Measurements from ENCODE around the gene CYB561. TPM values are rescaled to one million over a fixed set of nuclear protein-coding genes. Genes with fewer than 3 reads are reported as not detected.
A peak's percentile ranks its signal among the peaks of the same experiment; 100 is the strongest.

CYB561 gene
- polyA plus RNA-seq (2013, experiment 1 of 2): 14.4 TPM
- 15.1 TPM for polyA plus RNA-seq (2013, experiment 2 of 2)

GRCh38 chr17:63445954-63446752, at the start of gene CYB561:
TSS of gene CYB561 (minus strand) at chr17:63446306. CDS start at chr17:63437547, 8,759 bp downstream.
- Histone ChIP-seq H3K9ac (ENCODE audit: low read length) (peak within 1 kb of the TSS; percentile 91), H2AFZ (ENCODE audit: low read depth, low read length) (peak within 1 kb of the TSS; percentile 76), H3K14ac (ENCODE audit: low read length in 2 of 2) (peak within 1 kb of the TSS in 1 of 2 experiments; percentile 28), H4K8ac (ENCODE audit: low read length) (peak within 1 kb of the TSS; percentile 92), H3K4me2 (ENCODE audit: low read length, poor library complexity, severe bottlenecking) (peak within 1 kb of the TSS; percentile 80), H2AK5ac (ENCODE audit: low read length, severe bottlenecking) (no peak within 1 kb of the TSS), H2BK120ac (ENCODE audit: low read depth, low read length) (peak within 1 kb of the TSS; percentile 51), H3K79me1 (replicated peaks; ENCODE audit: low read length, poor library complexity, severe bottlenecking) (peaks cover 2% of the 10 kb centered on the region), H2BK15ac (ENCODE audit: low read depth, poor library complexity, severe bottlenecking) (peak within 1 kb of the TSS; percentile 73), H2BK12ac (ENCODE audit: low read length in 2 of 2) (peak within 1 kb of the TSS in 1 of 2 experiments; percentile 77), H3K27ac (ENCODE audit: low read length, poor library complexity, severe bottlenecking) (no peak within 1 kb of the TSS), H3K4me1 (ENCODE audit: control insufficient read depth, insufficient read depth, low read depth, low read length) (peaks cover 18% of the 10 kb centered on the region), H2BK5ac (ENCODE audit: low read depth, low read length, poor library complexity, severe bottlenecking) (no peak within 1 kb of the TSS), H3K18ac (ENCODE audit: low read depth in 1 of 2, low read length in 2 of 2) (peak within 1 kb of the TSS; percentile 81 to 83), H3K23ac (ENCODE audit: low read length in 2 of 2) (peak within 1 kb of the TSS in 1 of 2 experiments; percentile 11), H4K91ac (ENCODE audit: low read length) (peak within 1 kb of the TSS; percentile 93), H3K27me3 (ENCODE audit: control insufficient read depth in 1 of 2, insufficient read depth in 1 of 2, low read length in 2 of 2) (no peaks in the 10 kb centered on the region), H3K36me3 (ENCODE audit: control insufficient read depth in 1 of 2, insufficient read depth in 2 of 2, low read depth in 1 of 2, low read length in 2 of 2) (no peaks in the 10 kb centered on the region), H3K4me3 (ENCODE audit: insufficient read depth in 1 of 2, low read depth in 1 of 2, low read length in 2 of 2) (peak within 1 kb of the TSS; percentile 57 to 82), H3K4ac (ENCODE audit: low read depth in 1 of 2, low read length in 2 of 2) (peak within 1 kb of the TSS; percentile 42 to 54), H3K9me3 (ENCODE audit: control insufficient read depth, low read length) (no peaks in the 10 kb centered on the region)
- 4% methylated on average over 60 of the region's 99 CpGs for WGBS
- peak; percentile 57 for DNase-seq

- Histone ChIP-seq H3K4ac (ENCODE audit: low read depth in 1 of 2, low read length in 2 of 2) (no peak overlapping the region), H3K27ac (ENCODE audit: low read length, poor library complexity, severe bottlenecking) (no peak overlapping the region), H2BK120ac (ENCODE audit: low read depth, low read length) (no peak overlapping the region), H3K23ac (ENCODE audit: low read length in 2 of 2) (no peak overlapping the region), H3K4me3 (ENCODE audit: insufficient read depth in 1 of 2, low read depth in 1 of 2, low read length in 2 of 2) (no peak overlapping the region), H4K91ac (ENCODE audit: low read length) (no peak overlapping the region), H3K79me1 (replicated peaks; ENCODE audit: low read length, poor library complexity, severe bottlenecking) (no peaks in the 10 kb centered on the region), H3K18ac (ENCODE audit: low read depth in 1 of 2, low read length in 2 of 2) (no peak overlapping the region), H2BK12ac (ENCODE audit: low read length in 2 of 2) (peak overlapping the region in 1 of 2 experiments; percentile 1), H3K4me2 (ENCODE audit: low read length, poor library complexity, severe bottlenecking) (no peak overlapping the region), H2AK5ac (ENCODE audit: low read length, severe bottlenecking) (peak overlapping the region; percentile 66), H3K27me3 (ENCODE audit: control insufficient read depth in 1 of 2, insufficient read depth in 1 of 2, low read length in 2 of 2) (peaks cover 2 to 29% of the 10 kb centered on the region in 2 experiments), H3K4me1 (ENCODE audit: control insufficient read depth, insufficient read depth, low read depth, low read length) (peaks cover 36% of the 10 kb centered on the region), H2AFZ (ENCODE audit: low read depth, low read length) (no peak overlapping the region), H2BK5ac (ENCODE audit: low read depth, low read length, poor library complexity, severe bottlenecking) (no peak overlapping the region), H3K9ac (ENCODE audit: low read length) (no peak overlapping the region), H2BK15ac (ENCODE audit: low read depth, poor library complexity, severe bottlenecking) (no peak overlapping the region), H3K14ac (ENCODE audit: low read length in 2 of 2) (no peak overlapping the region), H3K9me3 (ENCODE audit: control insufficient read depth, low read length) (no peaks in the 10 kb centered on the region), H4K8ac (ENCODE audit: low read length) (no peak overlapping the region), H3K36me3 (ENCODE audit: control insufficient read depth in 1 of 2, insufficient read depth in 2 of 2, low read depth in 1 of 2, low read length in 2 of 2) (peaks cover 0 to 37% of the 10 kb centered on the region in 2 experiments)
- 95% methylated on average over 6 of the region's 6 CpGs for WGBS
- DNase-seq: no peak
These were observed 49.4 kb upstream of the CYB561 start for GRCh38 chr17:63495491-63495890.

GRCh38 chr17:63494300-63494928, 48.3 kb upstream of the CYB561 start:
- no peak overlapping the region for H4K91ac ChIP-seq (ENCODE audit: low read length)
- no peak overlapping the region for H3K23ac ChIP-seq (ENCODE audit: low read length in 2 of 2)
- H2BK5ac ChIP-seq (ENCODE audit: low read depth, low read length, poor library complexity, severe bottlenecking): no peak overlapping the region
- peak overlapping the region; percentile 75 for H3K27ac ChIP-seq (ENCODE audit: low read length, poor library complexity, severe bottlenecking)
- H3K9me3 ChIP-seq (ENCODE audit: control insufficient read depth, low read length): no peaks in the 10 kb centered on the region
- no peak overlapping the region for H3K14ac ChIP-seq (ENCODE audit: low read length in 2 of 2)
- H3K27me3 ChIP-seq (ENCODE audit: control insufficient read depth in 1 of 2, insufficient read depth in 1 of 2, low read length in 2 of 2): peaks cover 0 to 36% of the 10 kb centered on the region in 2 experiments
- H2BK120ac ChIP-seq (ENCODE audit: low read depth, low read length): no peak overlapping the region
- H3K36me3 ChIP-seq (ENCODE audit: control insufficient read depth in 1 of 2, insufficient read depth in 2 of 2, low read depth in 1 of 2, low read length in 2 of 2): peaks cover 0 to 48% of the 10 kb centered on the region in 2 experiments
- H3K9ac ChIP-seq (ENCODE audit: low read length): peak overlapping the region; percentile 40
- H2AFZ ChIP-seq (ENCODE audit: low read depth, low read length): no peak overlapping the region
- no peak for DNase-seq
- no peak overlapping the region for H3K4me3 ChIP-seq (ENCODE audit: insufficient read depth in 1 of 2, low read depth in 1 of 2, low read length in 2 of 2)
- no peak overlapping the region for H4K8ac ChIP-seq (ENCODE audit: low read length)
- H3K4me1 ChIP-seq (ENCODE audit: control insufficient read depth, insufficient read depth, low read depth, low read length): peaks cover 34% of the 10 kb centered on the region
- no peaks in the 10 kb centered on the region for H3K79me1 ChIP-seq (replicated peaks; ENCODE audit: low read length, poor library complexity, severe bottlenecking)
- H3K4me2 ChIP-seq (ENCODE audit: low read length, poor library complexity, severe bottlenecking): peak overlapping the region; percentile 46
- no peak overlapping the region for H2BK15ac ChIP-seq (ENCODE audit: low read depth, poor library complexity, severe bottlenecking)
- no peak overlapping the region for H3K18ac ChIP-seq (ENCODE audit: low read depth in 1 of 2, low read length in 2 of 2)
- 89% methylated on average over 12 of the region's 12 CpGs for WGBS
- H2AK5ac ChIP-seq (ENCODE audit: low read length, severe bottlenecking): no peak overlapping the region
- H2BK12ac ChIP-seq (ENCODE audit: low read length in 2 of 2): no peak overlapping the region
- no peak overlapping the region for H3K4ac ChIP-seq (ENCODE audit: low read depth in 1 of 2, low read length in 2 of 2)

- no peaks in the 10 kb centered on the region for H3K79me1 ChIP-seq (replicated peaks; ENCODE audit: low read length, poor library complexity, severe bottlenecking)
- no peak overlapping the region for H2BK12ac ChIP-seq (ENCODE audit: low read length in 2 of 2)
- no peak overlapping the region for H3K18ac ChIP-seq (ENCODE audit: low read depth in 1 of 2, low read length in 2 of 2)
- peaks cover 0 to 46% of the 10 kb centered on the region in 2 experiments for H3K27me3 ChIP-seq (ENCODE audit: control insufficient read depth in 1 of 2, insufficient read depth in 1 of 2, low read length in 2 of 2)
- peak overlapping the region; percentile 6 for H2AK5ac ChIP-seq (ENCODE audit: low read length, severe bottlenecking)
- no peak overlapping the region for H2BK120ac ChIP-seq (ENCODE audit: low read depth, low read length)
- no peak overlapping the region for H2AFZ ChIP-seq (ENCODE audit: low read depth, low read length)
- H2BK15ac ChIP-seq (ENCODE audit: low read depth, poor library complexity, severe bottlenecking): no peak overlapping the region
- H4K8ac ChIP-seq (ENCODE audit: low read length): no peak overlapping the region
- H3K14ac ChIP-seq (ENCODE audit: low read length in 2 of 2): no peak overlapping the region
- H3K36me3 ChIP-seq (ENCODE audit: control insufficient read depth in 1 of 2, insufficient read depth in 2 of 2, low read depth in 1 of 2, low read length in 2 of 2): peaks cover 0 to 58% of the 10 kb centered on the region in 2 experiments
- H3K23ac ChIP-seq (ENCODE audit: low read length in 2 of 2): no peak overlapping the region
- no peak for DNase-seq
- 86% methylated on average over 9 of the region's 9 CpGs for WGBS
- no peak overlapping the region for H3K4ac ChIP-seq (ENCODE audit: low read depth in 1 of 2, low read length in 2 of 2)
- no peak overlapping the region for H3K4me3 ChIP-seq (ENCODE audit: insufficient read depth in 1 of 2, low read depth in 1 of 2, low read length in 2 of 2)
- H3K4me2 ChIP-seq (ENCODE audit: low read length, poor library complexity, severe bottlenecking): no peak overlapping the region
- H3K9me3 ChIP-seq (ENCODE audit: control insufficient read depth, low read length): no peaks in the 10 kb centered on the region
- no peak overlapping the region for H2BK5ac ChIP-seq (ENCODE audit: low read depth, low read length, poor library complexity, severe bottlenecking)
- no peak overlapping the region for H3K9ac ChIP-seq (ENCODE audit: low read length)
- H4K91ac ChIP-seq (ENCODE audit: low read length): no peak overlapping the region
- peaks cover 29% of the 10 kb centered on the region for H3K4me1 ChIP-seq (ENCODE audit: control insufficient read depth, insufficient read depth, low read depth, low read length)
- H3K27ac ChIP-seq (ENCODE audit: low read length, poor library complexity, severe bottlenecking): no peak overlapping the region
These were observed 47.3 kb upstream of the CYB561 start for GRCh38 chr17:63493411-63493810.
